Measurements from ENCODE around the gene PARN.
"Not testable (repeated sequence)": the region's sequence is repeated elsewhere in the genome, so short reads cannot be mapped to it uniquely, and the experiment has no call there.

PARN gene

GRCh38 chr16:14629919-14630619 lies at the start of gene PARN:
Gene PARN (minus strand): TSS chr16:14630260. CDS start chr16:14630125, 135 bp downstream.
- peak; percentile 98 for DNase-seq

GRCh38 chr16:14678748-14679497 lies 48.9 kb upstream of the PARN start:
- no peak for DNase-seq

GRCh38 chr16:14677627-14678026 lies 47.6 kb upstream of the PARN start:
- DNase-seq = no peak

- DNase-seq = no peak
Measured at GRCh38 chr16:14676633-14677032, 46.6 kb upstream of the PARN start.

- no peak for DNase-seq
Measured at GRCh38 chr16:14672403-14672971, 42.4 kb upstream of the PARN start.

GRCh38 chr16:14669776-14670175 lies 39.7 kb upstream of the PARN start:
- DNase-seq = no peak

GRCh38 chr16:14668556-14669223 lies 38.6 kb upstream of the PARN start:
- DNase-seq = no peak

- DNase-seq = no peak
Measured at GRCh38 chr16:14667347-14668266, 37.5 kb upstream of the PARN start.

GRCh38 chr16:14658063-14658462 lies 28.0 kb upstream of the PARN start:
- no peak for DNase-seq

- DNase-seq = no peak
Measured at GRCh38 chr16:14652726-14653125, 22.7 kb upstream of the PARN start.

GRCh38 chr16:14650629-14651028 lies 20.6 kb upstream of the PARN start:
- no peak for DNase-seq

- no peak for DNase-seq
Measured at GRCh38 chr16:14649816-14650215, 19.8 kb upstream of the PARN start.

- no peak for DNase-seq
Measured at GRCh38 chr16:14641926-14642325, 11.9 kb upstream of the PARN start.

- DNase-seq = no peak
Measured at GRCh38 chr16:14641206-14641605, 11.1 kb upstream of the PARN start.

- no peak for DNase-seq
Measured at GRCh38 chr16:14640538-14640937, 10.5 kb upstream of the PARN start.

GRCh38 chr16:14636951-14637240 lies 6.8 kb upstream of the PARN start:
- DNase-seq = not testable (repeated sequence)

GRCh38 chr16:14636179-14636950 lies 6.3 kb upstream of the PARN start:
- DNase-seq = not testable (repeated sequence)

- DNase-seq = no peak
Measured at GRCh38 chr16:14635395-14636165, 5.5 kb upstream of the PARN start.

GRCh38 chr16:14634389-14634725 lies 4.3 kb upstream of the PARN start:
- no peak for DNase-seq

GRCh38 chr16:14632693-14633569 lies 2.9 kb upstream of the PARN start, which contains the start of gene BFAR:
Gene BFAR (plus strand): TSS chr16:14632951. CDS start chr16:14644347, 11,396 bp downstream.
- DNase-seq = peak; percentile 99
